ENCODE data around the gene NENF.
A peak's percentile ranks its signal among the peaks of the same experiment; 100 is the strongest.

Gene NENF

DNA sequence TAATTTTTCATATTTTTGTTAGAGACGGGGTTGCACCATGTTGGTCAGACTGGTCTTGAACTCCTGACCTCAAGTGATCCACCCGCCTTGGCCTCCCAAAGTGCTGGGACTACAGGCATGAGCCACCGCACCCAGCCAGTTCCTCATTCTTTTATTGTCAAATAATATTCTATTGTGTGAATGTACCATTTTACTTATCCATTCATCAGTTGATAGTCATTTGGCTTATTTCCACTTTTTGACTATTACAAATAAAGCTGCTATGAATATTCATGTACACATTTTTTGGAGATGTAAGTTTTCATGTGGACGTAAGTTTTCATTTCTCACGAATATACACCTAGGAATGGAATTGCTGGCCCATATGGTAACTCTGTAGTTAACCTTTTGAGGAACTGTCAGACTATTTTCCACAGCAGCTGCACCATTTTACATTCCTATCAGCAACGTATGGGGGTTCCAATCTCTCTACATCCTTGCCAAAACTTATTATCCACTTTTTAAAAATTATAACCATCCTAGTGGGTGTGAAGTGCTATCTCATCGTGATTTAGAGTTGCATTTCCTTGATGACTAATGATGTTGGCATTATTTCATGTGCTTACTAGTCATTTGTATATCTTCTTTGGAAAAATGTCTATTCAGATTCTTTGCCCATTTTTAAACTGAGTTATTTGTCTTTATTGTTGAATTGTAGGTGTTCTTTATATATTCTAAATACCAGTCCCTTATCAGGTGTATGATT lies 30.7 kb upstream of the NENF start:
- TF ChIP-seq, protein P1, sequence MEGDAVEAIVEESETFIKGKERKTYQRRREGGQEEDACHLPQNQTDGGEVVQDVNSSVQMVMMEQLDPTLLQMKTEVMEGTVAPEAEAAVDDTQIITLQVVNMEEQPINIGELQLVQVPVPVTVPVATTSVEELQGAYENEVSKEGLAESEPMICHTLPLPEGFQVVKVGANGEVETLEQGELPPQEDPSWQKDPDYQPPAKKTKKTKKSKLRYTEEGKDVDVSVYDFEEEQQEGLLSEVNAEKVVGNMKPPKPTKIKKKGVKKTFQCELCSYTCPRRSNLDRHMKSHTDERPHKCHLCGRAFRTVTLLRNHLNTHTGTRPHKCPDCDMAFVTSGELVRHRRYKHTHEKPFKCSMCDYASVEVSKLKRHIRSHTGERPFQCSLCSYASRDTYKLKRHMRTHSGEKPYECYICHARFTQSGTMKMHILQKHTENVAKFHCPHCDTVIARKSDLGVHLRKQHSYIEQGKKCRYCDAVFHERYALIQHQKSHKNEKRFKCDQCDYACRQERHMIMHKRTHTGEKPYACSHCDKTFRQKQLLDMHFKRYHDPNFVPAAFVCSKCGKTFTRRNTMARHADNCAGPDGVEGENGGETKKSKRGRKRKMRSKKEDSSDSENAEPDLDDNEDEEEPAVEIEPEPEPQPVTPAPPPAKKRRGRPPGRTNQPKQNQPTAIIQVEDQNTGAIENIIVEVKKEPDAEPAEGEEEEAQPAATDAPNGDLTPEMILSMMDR (IDR thresholded peaks at IDR 0.05; ENCODE audit: low read depth, low read length), result no peak
- no peak overlapping the region for H3K4me3 ChIP-seq (ENCODE audit: low read depth, low read length)

DNA sequence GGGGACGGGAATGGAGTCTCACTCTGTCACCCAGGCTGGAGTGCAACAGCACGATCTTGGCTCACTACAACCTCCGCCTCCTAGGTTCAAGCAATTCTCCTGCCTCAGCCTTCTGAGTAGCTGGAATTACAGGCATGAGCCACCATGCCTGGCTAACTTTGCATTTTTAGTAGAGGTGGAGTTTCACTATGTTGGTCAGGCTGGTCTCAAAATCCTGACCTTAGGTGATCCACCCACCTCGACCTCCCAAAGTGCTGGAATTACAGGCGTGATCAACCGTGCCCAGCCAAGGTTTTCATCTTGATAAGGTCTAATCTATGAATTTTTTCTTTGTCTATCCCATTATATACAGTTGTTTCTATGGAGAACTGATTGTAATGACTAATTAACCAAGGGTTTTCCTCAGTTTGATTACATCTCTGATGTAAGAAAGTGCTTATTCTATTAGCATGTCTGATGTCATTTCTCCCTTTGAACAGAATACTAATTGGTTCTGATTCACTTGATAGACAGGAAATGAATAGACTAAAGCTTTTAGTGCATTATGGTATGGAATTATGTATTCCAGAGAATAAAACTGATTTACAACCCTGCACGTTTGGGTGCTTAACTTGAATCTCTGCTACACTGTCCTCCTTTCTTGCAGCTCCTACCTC lies 29.9 kb upstream of the NENF start:
- H3K4me3 ChIP-seq (ENCODE audit: low read depth, low read length), result no peak overlapping the region
- TF ChIP-seq, protein P1 (IDR thresholded peaks at IDR 0.05; ENCODE audit: low read depth, low read length), result no peak

DNA sequence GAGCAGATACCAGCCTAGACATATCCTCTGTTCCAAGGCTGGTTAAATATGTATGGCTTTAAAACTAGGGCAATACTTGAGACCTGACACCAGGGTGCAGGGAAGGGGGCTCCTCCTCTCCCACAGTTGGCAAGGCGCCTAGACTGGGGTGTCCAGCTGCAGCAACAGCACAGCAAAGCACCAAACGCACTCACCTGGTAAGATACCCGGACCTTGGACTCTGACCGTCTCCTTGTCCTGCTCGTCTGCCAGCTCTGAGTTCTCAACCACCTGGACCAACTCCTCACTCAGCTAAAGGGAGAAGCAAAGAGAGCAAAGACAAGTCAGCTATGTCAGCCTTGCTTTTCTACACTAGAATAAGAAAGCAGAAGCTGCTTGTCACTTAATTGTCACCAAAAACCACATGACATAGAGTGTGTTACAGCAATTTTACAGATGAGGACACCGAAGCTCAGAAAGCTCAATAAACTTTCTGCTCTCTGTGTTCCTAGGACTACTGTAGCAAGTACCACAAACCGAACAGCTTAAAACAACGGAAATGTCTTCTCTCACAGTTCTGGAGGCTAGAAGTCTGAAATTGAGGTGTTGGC lies 22.4 kb upstream of the NENF start:
- TF ChIP-seq, protein P1 (IDR thresholded peaks at IDR 0.05; ENCODE audit: low read depth, low read length), result no peak
- H3K4me3 ChIP-seq (ENCODE audit: low read depth, low read length), result no peak overlapping the region

DNA sequence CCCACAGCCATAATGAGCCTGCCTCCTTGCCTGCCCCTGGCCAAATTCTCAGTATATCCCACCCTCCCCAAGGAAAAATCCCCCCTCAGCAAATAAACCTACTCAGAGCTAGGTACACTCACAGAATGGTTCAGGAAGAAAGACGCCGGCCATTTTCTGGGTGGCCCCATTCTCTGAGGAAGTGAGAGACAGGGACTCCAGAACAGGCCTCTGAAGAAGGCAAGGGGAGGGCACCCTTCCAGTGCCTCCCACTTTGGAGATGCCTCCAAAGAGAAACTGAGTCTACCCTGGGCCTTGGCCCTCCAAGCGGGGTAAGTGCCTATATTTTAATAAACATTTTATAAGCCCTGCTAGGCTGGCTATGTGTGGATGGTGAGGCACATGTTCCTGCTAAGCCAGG lies 20.3 kb upstream of the NENF start:
- no peak overlapping the region for H3K4me3 ChIP-seq (ENCODE audit: low read depth, low read length)
- TF ChIP-seq, protein P1 (IDR thresholded peaks at IDR 0.05; ENCODE audit: low read depth, low read length), result no peak

DNA sequence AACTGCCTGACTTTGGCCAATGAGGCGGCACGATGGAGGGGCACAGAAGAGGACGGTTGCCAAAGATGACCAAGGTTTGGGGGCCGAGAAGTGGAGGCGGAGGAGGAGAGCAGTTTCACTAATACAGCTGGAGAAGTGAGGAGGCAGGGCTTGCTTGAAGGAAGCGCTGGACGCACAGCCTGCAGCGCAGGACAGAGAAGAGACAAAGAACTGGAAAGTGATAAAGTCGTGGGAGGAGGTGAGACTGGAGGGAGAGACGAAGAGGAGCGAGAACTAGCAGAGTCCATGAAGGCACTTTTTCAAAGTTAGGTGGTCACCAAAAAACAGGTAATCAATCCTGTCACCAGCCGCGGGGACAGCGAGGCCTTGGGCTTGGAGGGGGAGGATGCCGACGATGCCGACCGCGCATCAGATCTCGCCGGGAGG lies 18.8 kb upstream of the NENF start:
- TF ChIP-seq, protein P1 (IDR thresholded peaks at IDR 0.05; ENCODE audit: low read depth, low read length), result no peak
- H3K4me3 ChIP-seq (ENCODE audit: low read depth, low read length), result peak overlapping the region; percentile 86

DNA sequence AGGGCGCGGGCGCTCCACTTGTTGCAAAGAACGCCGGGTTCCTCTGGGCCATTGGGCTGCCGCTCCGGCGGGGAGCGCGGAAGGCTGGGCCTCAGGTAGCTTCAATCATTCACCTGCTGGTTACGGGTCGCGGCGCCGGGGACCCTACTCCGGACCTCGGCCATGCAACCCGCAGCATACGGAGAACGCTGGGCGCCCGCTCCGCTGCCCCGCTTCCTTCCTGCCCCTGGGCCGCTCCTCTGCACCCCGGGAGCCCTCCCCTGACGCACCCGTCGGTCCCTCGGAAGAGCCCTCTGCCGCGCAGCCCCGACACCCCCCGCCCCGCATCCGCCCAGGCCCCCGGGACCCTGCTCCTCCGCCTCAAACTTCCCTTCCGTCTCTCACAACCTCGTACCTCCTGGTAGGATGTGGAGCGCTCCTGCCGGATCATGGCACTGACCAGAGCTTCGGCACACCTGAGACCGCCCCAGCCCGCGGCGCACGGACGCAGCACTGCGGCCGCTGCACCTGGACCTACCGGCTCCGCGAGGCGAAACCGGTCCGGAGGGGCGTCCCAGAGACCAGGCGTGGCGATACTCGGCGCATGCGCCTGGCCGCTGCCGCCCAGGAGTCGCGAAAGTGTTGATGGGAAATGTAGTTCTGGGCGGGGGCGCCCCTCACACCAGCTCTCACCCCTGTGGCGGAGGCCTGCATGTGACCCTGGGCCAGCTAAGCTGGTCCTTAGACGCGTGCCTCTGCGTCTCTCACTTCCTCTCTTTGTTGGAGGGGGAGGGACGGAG lies 18.2 kb upstream of the NENF start, which contains the start of gene PACC1:
PACC1 (minus strand) TSS at position 559 of the 779 bp plus-strand sequence; CDS start at position 430, 129 bp downstream.
- TF ChIP-seq, protein P1 (IDR thresholded peaks at IDR 0.05; ENCODE audit: low read depth, low read length), result no peak
- H3K4me3 ChIP-seq (ENCODE audit: low read depth, low read length), result peak within 1 kb of the TSS; percentile 86

All from WI38 (cell line).